Duodenal mucosa (tissue), 2 donors: ENCODE measurements around the gene TFR2.

Source experiments
- H3K27ac ChIP-seq: one replicate; pipeline ENCODE4 v1.7.0; 2013; ENCODE audit warnings: low read depth, low read length
- H3K27me3 ChIP-seq, 2 donors: one replicate each; pipeline ENCODE4 v1.7.0; 2013; ENCODE audit warnings: low read length in 2 of 2, control low read depth in 1 of 2; ENCODE audit not compliant: insufficient read depth in 2 of 2, control insufficient read depth in 1 of 2
- H3K36me3 ChIP-seq, 2 donors: one replicate each; pipeline ENCODE4 v1.7.0; 2013; ENCODE audit warnings: low read length in 2 of 2, control low read depth in 1 of 2; ENCODE audit not compliant: insufficient read depth in 2 of 2, control insufficient read depth in 1 of 2
- H3K4me1 ChIP-seq, 2 donors: one replicate each; pipeline ENCODE4 v1.7.0; 2013; ENCODE audit warnings: low read length in 2 of 2, control low read depth in 1 of 2; ENCODE audit not compliant: insufficient read depth in 2 of 2, control insufficient read depth in 1 of 2
- H3K4me3 ChIP-seq, 2 donors: one replicate each; pipeline ENCODE4 v1.7.0; 2013; ENCODE audit warnings: low read length in 2 of 2, low read depth in 1 of 2
- H3K9ac ChIP-seq, 2 donors: one replicate each; pipeline ENCODE4 v1.7.0; 2013; ENCODE audit warnings: low read length in 2 of 2, low read depth in 1 of 2
- H3K9me3 ChIP-seq, 2 donors: one replicate each; pipeline ENCODE4 v1.7.0; 2013; ENCODE audit warnings: low read length in 2 of 2, control low read depth in 1 of 2; ENCODE audit not compliant: control insufficient read depth in 1 of 2

Gene TFR2

DNA sequence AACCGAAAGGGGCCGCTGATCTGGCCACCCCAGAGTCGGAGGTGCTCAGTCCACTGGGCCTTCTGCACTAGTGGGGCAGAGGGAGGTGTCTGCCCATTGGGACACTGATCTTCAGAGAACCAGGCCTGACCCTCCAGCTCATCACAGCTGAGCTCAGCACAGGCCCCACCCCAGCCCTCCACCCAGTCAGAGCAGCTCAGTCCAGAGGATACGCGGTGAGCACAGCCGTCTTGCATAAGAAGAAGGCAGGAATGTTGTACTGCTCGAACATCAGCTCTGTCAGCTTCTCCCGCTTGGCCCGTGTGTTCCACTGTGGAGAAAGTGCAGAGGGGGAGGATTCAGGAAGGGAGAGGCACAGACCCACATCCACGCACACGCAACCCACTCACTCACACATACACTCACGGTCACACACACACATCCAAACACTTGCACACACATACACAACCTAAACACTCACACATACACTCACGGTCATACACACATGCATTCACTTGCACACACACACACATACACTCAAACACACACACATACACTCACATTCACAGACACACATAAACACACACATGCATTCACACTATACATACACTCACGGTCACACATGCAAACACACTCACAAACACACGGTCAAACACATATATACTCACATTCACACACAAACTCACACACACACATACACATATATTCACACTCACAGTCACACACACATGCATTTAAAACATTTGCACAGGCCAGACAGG is 8.6 kb upstream of the TFR2 start:
- H3K27me3 ChIP-seq, result peaks cover 9 to 12% of the 10 kb centered on the region in 2 donors

DNA sequence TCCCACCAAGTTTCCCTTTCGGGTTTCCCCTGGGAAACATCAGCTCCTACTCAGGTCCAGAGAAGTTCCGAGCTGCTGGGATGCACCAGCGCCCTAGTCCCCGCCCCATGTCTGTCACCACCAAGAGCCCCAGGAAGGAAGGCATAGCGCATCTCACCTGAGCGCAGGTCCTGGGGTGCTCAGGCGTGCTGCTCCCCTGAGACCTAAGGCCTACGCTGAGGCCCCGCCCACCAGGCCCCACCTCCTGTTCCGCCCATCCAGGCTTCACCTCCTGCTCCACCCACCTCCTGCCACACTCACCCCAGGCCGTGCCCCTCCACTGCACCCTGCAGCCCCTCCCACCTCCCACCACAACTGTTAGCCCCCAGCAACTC is 1.2 kb upstream of the TFR2 start:
- H3K4me3 ChIP-seq, result no peak overlapping the region
- H3K27me3 ChIP-seq, result peaks cover 3 to 12% of the 10 kb centered on the region in 2 donors
- no peaks in the 10 kb centered on the region for H3K36me3 ChIP-seq
- no peak overlapping the region for H3K27ac ChIP-seq
- peaks cover 4 to 8% of the 10 kb centered on the region in 2 donors for H3K4me1 ChIP-seq
- no peak overlapping the region for H3K9ac ChIP-seq
- H3K9me3 ChIP-seq, result no peaks in the 10 kb centered on the region

More for the DNA sequence above, 8.6 kb upstream of the TFR2 start:
- Histone ChIP-seq H3K4me1 (no peaks in the 10 kb centered on the region), H3K9ac (no peak overlapping the region), H3K27ac (no peak overlapping the region), H3K4me3 (no peak overlapping the region), H3K9me3 (no peaks in the 10 kb centered on the region), H3K36me3 (no peaks in the 10 kb centered on the region)

DNA sequence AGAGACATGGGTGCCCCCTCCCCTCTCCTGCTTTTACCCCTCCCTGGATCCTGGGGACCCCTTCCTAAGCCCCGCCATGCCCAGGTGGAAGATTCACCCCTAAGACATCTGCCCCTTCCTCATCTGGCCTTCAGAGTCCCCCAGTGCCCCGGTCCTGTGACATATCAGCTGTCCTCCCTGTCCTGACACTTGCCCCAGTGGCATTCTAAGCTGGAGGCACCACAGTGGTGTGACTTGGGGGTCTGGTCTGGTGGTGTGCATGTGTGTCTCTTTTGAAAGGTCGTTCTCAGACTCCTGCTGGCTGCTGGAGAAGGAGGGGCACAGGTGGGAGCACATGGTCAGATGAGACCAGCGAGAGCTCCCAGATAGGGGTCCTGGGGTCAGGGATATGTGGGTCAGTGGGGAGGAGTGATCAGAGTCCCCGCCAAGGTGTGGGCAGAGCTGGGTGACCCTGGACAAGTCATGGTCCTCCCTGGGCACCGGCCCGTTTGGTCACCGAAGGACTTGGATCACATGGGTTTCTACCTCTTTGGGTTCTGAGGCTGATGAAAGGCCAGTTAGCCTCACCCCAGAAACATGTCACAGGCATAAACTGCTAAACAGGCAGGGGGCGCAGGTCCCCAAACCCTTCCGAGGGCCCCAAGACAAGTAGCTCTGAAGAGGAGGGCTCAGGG is 645 bp upstream of the TFR2 start:
- Histone ChIP-seq H3K4me1 (peaks cover 4 to 8% of the 10 kb centered on the region in 2 donors), H3K4me3 (no peak overlapping the region), H3K9ac (no peak overlapping the region), H3K27ac (no peak overlapping the region), H3K9me3 (no peaks in the 10 kb centered on the region), H3K27me3 (peaks cover 3 to 12% of the 10 kb centered on the region in 2 donors), H3K36me3 (no peaks in the 10 kb centered on the region)

- no peak overlapping the region for H3K27ac ChIP-seq
- no peak overlapping the region for H3K9ac ChIP-seq
- H3K27me3 ChIP-seq, result peaks cover 3 to 8% of the 10 kb centered on the region in 2 donors
Measured at GRCh38 chr7:100640517-100641440, 573 bp downstream of the TFR2 start.

DNA sequence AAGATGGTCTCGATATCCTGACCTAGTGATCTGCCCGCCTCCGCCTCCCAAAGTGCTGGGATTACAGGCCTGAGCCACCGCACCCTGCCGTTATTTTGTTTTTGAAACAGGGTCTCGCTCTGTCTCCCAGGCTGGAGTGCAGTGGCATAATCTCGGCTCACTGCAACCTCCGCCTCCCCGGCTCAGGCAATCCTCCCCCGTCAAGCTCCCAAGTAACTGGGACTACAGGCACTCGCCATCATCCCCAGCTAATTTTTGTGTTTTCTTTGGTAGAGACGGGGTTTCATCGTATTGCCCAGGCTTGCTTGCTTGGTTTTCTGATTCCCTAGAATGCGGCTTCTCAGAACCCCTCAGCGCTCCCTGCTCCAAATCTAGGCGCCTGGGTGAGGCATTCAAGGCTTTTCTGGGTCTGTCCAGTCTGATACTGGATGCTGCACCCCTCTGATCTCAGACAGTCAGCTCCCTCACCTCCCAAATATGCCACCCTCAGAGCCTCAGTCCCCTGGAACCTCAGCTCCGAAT is 1.3 kb downstream of the TFR2 start:
- Histone ChIP-seq H3K4me1 (peaks cover 4 to 8% of the 10 kb centered on the region in 2 donors), H3K9me3 (no peaks in the 10 kb centered on the region), H3K27me3 (peaks cover 3 to 8% of the 10 kb centered on the region in 2 donors), H3K4me3 (no peak overlapping the region), H3K36me3 (no peaks in the 10 kb centered on the region), H3K27ac (no peak overlapping the region), H3K9ac (no peak overlapping the region)

More at GRCh38 chr7:100640517-100641440, 573 bp downstream of the TFR2 start:
- H3K4me1 ChIP-seq, result peaks cover 4 to 8% of the 10 kb centered on the region in 2 donors
- no peak overlapping the region for H3K4me3 ChIP-seq
- H3K9me3 ChIP-seq, result no peaks in the 10 kb centered on the region
- H3K36me3 ChIP-seq, result no peaks in the 10 kb centered on the region

DNA sequence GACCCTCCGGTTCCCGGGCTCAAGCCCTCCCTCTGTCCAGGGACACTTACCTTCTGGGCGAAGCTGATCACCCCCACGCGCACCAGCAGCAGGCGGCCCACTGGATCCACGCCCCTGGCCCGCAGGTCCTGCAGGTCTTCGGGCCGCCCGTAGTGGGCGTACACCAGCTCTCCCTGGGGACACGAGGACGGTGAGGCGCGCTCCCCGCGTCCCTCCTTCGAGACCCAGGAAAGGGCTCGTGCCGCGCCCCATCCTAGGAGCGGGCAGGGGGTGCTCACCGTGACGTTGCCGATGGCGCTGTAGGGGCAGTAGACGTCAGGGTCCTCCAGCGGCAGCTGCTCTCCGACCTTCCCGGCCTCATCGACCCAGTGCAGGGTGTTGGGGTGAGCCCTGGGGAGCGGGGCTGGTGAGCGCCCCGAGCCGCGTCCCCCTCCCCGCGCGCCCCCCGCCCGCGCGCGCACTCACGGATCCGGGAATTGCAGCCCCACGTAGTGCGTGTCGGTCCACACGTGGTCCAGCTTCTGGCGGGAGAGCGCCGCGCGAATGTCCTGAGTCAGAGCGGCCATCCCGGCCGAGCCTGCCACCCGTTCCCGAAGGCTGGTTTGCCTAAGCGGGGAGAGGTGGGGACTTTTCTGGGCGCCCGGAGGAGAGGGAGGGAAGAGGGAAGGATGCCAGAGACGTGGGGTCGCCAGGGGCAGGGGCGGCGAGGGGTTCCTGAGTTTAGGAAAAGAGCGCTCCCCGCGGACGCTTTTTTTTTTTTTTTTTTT is 8.2 kb downstream of the TFR2 start:
- Histone ChIP-seq H3K4me3 (peak overlapping the region; percentile 65 to 72), H3K27me3 (no peaks in the 10 kb centered on the region), H3K36me3 (no peaks in the 10 kb centered on the region)

GRCh38 chr7:100630066-100630465 is 11.3 kb downstream of the TFR2 start:
- Histone ChIP-seq H3K27ac (no peak overlapping the region), H3K9me3 (no peaks in the 10 kb centered on the region), H3K4me3 (no peak overlapping the region), H3K36me3 (no peaks in the 10 kb centered on the region), H3K27me3 (no peaks in the 10 kb centered on the region), H3K4me1 (peaks cover 5 to 16% of the 10 kb centered on the region in 2 donors), H3K9ac (no peak overlapping the region)

More for the DNA sequence above, 8.2 kb downstream of the TFR2 start:
- H3K9me3 ChIP-seq, result no peaks in the 10 kb centered on the region
- peak overlapping the region; percentile 25 to 51 for H3K9ac ChIP-seq
- H3K4me1 ChIP-seq, result peaks cover 5 to 8% of the 10 kb centered on the region in 2 donors
- no peak overlapping the region for H3K27ac ChIP-seq

- Histone ChIP-seq H3K4me1 (peaks cover 5 to 16% of the 10 kb centered on the region in 2 donors), H3K36me3 (no peaks in the 10 kb centered on the region), H3K9ac (no peak overlapping the region), H3K27me3 (no peaks in the 10 kb centered on the region), H3K27ac (no peak overlapping the region), H3K4me3 (no peak overlapping the region), H3K9me3 (no peaks in the 10 kb centered on the region)
Measured at GRCh38 chr7:100629117-100629716, 12.1 kb downstream of the TFR2 start.

DNA sequence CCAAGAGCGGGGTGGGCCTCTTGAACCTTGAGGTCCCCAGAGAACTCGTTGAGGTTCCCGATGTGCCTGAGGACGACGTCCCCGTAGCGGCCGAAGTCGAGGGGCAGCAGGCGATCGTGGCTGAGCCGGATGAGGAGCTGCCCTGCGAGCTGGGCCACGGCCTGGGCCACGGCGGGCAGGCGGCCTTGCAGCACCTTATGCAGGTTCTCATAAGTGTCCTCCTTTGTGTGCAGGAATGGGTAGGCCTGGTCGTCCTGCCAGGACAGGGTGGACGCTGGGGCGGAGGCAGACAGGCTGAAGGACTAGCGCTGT is 14.2 kb downstream of the TFR2 start:
- Histone ChIP-seq H3K4me1 (peaks cover 0 to 8% of the 10 kb centered on the region in 2 donors), H3K4me3 (peak overlapping the region in 1 of 2 donors; percentile 50), H3K27ac (no peak overlapping the region), H3K27me3 (no peaks in the 10 kb centered on the region), H3K9ac (no peak overlapping the region), H3K36me3 (no peaks in the 10 kb centered on the region), H3K9me3 (no peaks in the 10 kb centered on the region)
